ENCODE data around the gene SLC22A24. TPM values are rescaled to one million over a fixed set of nuclear protein-coding genes. Genes with fewer than 3 reads are reported as not detected.
"Not testable (repeated sequence)": the region's sequence is repeated elsewhere in the genome, so short reads cannot be mapped to it uniquely, and the experiment has no call there.

SLC22A24 gene, protein sequence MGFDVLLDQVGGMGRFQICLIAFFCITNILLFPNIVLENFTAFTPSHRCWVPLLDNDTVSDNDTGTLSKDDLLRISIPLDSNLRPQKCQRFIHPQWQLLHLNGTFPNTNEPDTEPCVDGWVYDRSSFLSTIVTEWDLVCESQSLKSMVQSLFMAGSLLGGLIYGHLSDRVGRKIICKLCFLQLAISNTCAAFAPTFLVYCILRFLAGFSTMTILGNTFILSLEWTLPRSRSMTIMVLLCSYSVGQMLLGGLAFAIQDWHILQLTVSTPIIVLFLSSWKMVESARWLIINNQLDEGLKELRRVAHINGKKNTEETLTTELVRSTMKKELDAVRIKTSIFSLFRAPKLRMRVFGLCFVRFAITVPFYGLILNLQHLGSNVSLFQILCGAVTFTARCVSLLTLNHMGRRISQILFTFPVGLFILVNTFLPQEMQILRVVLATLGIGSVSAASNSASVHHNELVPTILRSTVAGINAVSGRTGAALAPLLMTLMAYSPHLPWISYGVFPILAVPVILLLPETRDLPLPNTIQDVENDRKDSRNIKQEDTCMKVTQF
- 0.70 TPM for polyA plus RNA-seq (ENCODE audit: insufficient read length)
- long read RNA-seq, donor 1, result 0 reads
- long read RNA-seq, donor 2, result 0 reads
- long read RNA-seq, donor 3, result 0 reads
- long read RNA-seq, donor 4, result 0 reads
- long read RNA-seq, donor 5, result 0 reads
- long read RNA-seq, donor 6, partial matches to known transcripts, result 0 of 1 reads
- long read RNA-seq, donor 6, other reads (novel, unspliced or antisense), result 0 of 1 reads
- long read RNA-seq, donor 7, result 0 reads
- long read RNA-seq, donor 8, result 0 reads

GRCh38 chr11:63144121-63144520 is at the start of gene SLC22A24:
TSS of gene SLC22A24 (minus strand) at chr11:63144221. CDS start at chr11:63143779, 442 bp downstream.
- no peak for DNase-seq

DNA sequence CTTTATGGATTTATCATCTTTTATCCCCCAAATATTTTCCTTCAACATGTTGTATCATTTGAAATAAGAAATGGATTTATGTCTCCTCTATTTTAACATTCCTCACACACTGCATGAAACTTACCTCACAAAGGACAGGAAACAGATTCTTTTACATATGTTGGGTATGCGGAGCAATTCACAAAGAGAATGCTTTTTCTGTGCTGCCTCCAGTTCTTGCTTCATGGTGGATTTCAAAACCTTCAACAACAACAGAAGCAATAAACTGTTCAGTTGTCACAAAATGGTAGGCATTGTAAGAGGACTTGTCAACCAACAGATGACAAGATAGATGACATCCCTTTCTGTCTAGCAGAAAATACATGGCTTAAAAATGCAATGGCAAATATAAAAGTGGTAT is 36.5 kb upstream of the SLC22A24 start:
- DNase-seq, result no peak

DNA sequence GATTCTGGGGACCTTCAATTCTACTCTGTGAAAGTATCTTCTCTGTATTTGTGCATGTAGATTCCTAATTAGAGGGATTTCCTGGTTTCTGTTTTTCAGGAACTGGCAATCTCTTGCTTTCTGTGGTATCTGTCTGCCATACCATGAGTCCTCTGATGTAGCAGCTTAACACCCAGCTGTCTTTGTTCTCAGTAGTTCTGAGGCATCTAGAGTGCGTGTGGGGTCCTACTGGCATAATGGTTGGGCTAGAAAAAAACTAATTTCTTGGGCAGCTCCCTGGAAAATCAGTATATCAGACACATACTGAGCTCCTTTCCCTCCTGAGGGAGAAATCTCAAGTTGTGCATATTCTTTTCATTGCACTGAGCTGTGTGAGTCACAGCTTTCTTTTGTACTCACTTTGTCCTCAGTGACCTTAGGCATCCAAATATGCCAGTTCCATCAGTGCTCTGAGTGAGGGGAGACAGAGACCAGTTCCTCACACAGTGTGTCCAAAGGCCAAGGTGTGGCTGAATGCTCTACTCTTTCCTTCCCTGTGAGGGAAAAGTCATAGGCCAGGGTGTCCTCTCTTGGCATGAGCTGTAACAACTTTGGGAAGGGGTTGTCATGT is 35.5 kb upstream of the SLC22A24 start:
- DNase-seq, result no peak

- DNase-seq, result no peak
Observed at GRCh38 chr11:63177872-63178271, 33.9 kb upstream of the SLC22A24 start.

DNA sequence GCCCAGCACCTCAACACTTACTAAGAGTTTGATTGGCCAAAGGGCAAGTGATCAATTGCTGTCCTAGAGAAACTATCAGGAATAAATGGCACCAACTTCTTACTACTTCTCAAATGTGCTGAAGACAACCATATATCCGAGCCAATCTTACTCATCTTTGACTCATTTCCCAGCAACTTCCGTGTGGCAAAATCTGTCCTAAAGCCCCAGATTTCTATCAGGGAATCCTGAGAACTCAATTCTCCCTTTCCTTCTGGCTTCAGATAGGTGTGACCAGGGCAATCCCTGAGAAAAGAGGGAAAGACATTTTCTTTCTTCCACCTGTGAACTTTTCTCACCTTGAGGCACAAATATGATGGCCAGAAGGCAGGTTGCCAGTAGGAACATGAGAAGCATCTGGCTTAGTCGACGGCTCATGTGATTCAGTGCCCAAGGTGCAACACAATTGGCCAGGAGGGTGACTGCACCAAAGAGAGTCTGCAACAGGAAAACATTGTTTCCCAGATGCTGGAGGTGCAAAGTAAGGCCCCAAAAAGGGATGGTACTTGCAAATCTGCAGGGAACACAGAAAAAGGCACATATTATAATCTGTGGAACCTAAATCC is 21.8 kb upstream of the SLC22A24 start:
- no peak for DNase-seq

DNA sequence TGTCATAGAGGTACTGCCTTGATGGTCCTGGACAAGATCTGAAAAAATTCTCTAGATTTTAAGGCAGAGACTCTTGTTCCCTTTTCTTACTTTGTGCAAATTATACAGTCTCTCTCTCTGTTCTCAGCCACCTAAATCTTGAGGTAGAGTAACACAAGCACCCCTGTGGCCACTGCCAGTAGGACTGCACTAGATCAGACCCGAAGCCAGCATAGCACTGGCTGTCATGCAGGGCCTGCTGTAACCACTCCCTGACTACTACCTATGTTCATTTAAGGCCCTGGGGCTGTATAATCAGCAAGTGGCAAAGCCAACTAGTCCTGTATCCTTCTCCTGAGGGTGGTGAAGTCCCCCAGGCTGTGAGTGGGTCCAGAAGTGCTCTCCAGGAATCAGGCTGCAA is 11.8 kb upstream of the SLC22A24 start:
- no peak for DNase-seq

GRCh38 chr11:63146581-63146980 is 2.6 kb upstream of the SLC22A24 start:
- no peak for DNase-seq

- no peak for DNase-seq
Observed at GRCh38 chr11:63142459-63142858, 1.6 kb downstream of the SLC22A24 start.

GRCh38 chr11:63132985-63133775 is 10.8 kb downstream of the SLC22A24 start:
- DNase-seq, result no peak

DNA sequence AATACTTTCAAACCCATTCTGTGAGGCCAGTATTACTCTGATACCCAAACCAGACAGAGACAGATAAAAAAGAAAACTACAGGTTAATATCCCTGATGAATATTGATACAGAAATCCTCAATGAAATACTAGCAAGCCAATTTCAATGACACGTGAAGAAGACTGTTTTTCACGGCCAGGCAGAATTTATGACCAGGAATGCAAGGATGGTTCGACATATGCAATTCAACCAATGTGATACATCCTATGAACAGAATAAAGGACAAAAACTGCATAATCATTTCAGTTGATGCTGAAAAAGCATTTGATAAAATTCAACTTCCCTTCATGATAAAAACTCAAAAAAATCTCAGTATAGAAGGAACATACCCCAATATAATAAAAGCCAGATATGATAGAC is 44.5 kb downstream of the SLC22A24 start:
- DNase-seq, result no peak

- no peak for DNase-seq
Observed at GRCh38 chr11:63080682-63081081, 63.3 kb downstream of the SLC22A24 start.

DNA sequence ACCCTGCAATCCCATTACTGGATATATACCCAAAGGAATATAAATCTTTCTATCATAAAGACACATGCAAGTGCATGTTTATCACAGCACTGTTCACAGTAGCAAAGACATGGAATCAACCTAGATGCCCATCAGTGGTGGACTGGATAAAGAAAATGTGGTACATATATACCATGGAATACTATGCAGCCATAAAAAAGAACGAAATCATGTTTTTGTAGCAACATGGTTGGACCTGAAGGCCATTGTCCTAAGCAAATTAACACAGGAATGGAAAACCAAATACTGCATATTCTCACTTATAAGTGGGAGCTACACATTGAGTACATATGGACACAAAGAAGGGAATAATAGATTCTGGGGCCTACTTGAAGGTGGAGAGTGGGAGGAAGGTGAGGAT is 97.8 kb downstream of the SLC22A24 start:
- DNase-seq, result not testable (repeated sequence)

- DNase-seq, result no peak
Observed at GRCh38 chr11:63042596-63042995, 101.4 kb downstream of the SLC22A24 start.

GRCh38 chr11:63032457-63032856 is 111.6 kb downstream of the SLC22A24 start:
- DNase-seq, result no peak

Other genes with a start within 250 kb of the SLC22A24 start
- not detected for gene CHRM1, start 222.9 kb downstream of the SLC22A24 start, polyA plus RNA-seq (ENCODE audit: insufficient read length)
- 29.4 TPM for gene SLC22A6, start 159.3 kb downstream of the SLC22A24 start, polyA plus RNA-seq (ENCODE audit: insufficient read length)
- 51.0 TPM for gene SLC22A8, start 128.4 kb downstream of the SLC22A24 start, polyA plus RNA-seq (ENCODE audit: insufficient read length)
- gene SLC22A25, start 99.4 kb upstream of the SLC22A24 start, polyA plus RNA-seq (ENCODE audit: insufficient read length), result not detected
- gene SLC22A9, start 225.6 kb upstream of the SLC22A24 start, polyA plus RNA-seq (ENCODE audit: insufficient read length), result not detected